GM20431 (cell line): ENCODE measurements around the gene OR6N2.

Experiments
- in situ Hi-C: fragments of 300-500 bp; cut with MseI, MboI; formaldehyde crosslinking; loops from one replicate; pipeline ENCODE4 v1.15.0; 2020; ENCODE audit warnings: low sequenced_read_pairs; ENCODE audit not compliant: unreplicated experiment

The OR6N2 gene, protein sequence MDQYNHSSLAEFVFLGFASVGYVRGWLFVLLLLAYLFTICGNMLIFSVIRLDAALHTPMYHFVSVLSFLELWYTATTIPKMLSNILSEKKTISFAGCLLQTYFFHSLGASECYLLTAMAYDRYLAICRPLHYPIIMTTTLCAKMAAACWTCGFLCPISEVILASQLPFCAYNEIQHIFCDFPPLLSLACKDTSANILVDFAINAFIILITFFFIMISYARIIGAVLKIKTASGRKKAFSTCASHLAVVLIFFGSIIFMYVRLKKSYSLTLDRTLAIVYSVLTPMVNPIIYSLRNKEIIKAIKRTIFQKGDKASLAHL

DNA sequence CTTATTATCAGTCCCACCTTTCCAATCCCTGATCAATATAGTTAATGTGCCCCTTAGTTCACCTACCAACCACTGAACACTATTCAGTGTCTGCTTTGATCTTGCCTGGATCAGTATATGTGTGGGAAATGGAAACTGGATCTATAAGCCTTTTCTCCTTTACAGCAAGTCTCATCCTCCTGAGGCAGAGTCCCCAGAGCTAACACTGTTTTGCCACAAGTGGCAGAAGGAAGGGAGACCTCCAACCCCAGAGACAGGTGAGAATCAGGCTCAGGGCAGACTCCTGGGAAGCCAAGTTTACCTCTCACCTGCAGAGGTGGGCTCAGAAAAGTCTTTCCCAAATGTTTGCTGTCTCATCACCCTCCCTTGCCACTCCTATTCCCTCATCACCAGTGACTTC lies at the start of gene OR6N2:
Gene OR6N2 (minus strand): TSS at position 101 of the 400 bp plus-strand sequence. CDS start 3,569 bp downstream, outside the sequence.
- in situ Hi-C loops: no loop called here

DNA sequence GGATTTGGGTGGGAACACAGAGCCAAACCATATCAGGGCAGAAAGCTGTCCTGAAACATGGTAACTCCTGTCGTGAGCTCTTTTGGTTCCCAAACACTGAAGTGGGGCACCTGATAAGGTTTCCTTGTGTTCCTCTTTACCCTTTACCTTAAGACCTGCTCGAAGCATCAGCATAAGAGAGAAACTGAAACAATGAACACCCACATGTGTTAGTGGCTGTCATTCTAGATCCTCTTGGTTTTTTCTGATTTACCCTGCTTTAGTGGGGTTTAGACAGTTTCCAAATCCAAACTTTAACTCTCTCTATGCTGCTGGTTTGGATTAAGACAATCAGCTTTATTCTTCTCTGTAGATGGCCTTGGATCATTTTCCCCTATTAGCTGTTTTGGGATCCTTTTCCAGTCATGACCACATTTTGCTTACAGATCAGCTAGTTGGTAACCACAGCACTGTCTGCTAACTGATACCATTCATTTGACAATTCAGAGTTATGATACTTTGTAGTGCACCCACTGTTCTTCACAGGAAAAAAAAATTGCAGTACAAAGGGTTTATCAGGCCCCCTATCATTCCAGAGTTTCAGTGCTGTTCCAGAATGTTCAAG lies 49.2 kb upstream of the OR6N2 start:
- in situ Hi-C loops: no loop called here

- in situ Hi-C loops: no loop called here
These were observed 40.7 kb upstream of the OR6N2 start for GRCh38 chr1:158821723-158822122.

DNA sequence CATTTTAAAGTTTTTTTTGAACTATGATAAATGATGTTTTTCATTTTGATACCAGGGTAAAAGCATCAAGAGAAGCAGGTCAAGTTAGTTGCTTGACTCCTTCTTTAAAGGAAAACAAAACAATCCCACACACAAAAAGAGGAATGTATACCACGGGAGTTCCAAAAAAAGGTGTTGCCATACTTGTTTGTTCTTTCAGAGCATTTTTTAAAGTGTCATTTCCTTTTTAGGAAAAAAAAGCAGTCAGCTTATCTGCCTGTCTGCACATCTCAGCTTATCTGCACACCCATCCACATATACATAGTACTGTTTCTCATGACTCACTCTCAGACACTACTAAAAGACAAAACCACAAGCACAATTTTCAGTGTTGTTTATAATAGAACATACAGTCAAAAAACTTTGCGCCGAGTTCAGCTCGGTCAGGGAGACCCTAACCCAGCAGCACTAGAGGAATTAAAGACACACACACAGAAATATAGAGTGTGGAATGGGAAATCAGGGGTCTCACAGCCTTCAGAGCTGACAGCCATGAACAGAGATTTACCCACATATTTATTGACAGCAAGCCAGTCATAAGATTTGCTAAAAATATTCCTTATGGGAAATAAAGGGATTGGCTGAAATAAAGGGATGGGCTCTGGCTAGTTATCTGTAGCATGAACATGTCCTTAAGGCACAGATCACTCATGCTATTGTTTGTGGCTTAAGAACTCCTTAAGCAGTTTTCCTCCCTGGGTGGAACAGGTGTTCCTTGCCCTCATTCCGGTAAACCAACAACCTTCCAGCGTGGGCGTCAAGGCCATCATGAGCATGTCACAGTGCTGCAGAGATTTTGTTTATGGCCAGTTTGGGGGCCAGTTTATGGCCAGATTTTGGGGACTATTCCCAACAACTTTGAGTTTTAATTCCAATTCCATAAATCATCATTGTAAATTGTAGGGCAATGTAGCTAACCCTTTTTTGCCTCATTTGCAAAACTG lies 38.7 kb upstream of the OR6N2 start:
- in situ Hi-C loops: no loop called here

GRCh38 chr1:158818975-158819431 lies 38.0 kb upstream of the OR6N2 start:
- in situ Hi-C loops: no loop called here

DNA sequence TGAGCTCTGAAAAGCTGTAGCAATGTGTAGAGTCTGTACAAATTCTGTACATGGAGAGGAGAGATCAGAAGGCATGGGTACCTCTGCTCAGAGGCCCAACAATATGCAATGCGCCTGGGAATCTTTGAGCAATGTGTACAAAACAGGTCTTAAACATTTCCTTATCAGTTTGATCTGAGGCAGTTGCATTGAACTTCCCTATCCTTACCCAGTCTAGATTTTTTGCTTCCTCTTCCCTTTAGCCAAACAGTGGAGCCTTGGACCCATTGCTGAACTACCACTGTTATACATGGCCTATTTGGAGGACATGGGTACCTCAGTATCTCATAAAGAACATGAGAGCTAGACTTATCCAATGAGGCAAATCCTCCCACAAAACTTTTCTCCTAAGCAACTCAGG lies 37.6 kb upstream of the OR6N2 start:
- in situ Hi-C loops: no loop called here

DNA sequence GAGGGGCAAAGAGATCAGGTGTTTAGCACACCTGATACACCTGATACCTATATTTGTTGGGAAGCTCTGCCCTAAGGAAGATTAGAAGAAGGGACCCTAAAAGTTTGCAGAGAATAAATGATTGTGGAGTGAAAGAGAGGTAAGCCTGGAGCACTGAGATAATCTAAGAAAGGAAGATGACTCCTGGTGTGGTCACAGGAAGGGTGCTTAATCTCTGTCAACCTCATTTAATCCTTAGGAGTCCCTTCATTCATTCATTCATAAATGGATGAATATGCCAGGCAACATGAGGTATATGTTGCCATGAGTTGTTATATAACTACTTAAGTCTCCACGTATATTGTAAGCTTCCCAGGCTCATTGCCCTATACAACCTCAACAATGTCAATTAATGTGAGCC lies 34.0 kb upstream of the OR6N2 start:
- in situ Hi-C loops: no loop called here

DNA sequence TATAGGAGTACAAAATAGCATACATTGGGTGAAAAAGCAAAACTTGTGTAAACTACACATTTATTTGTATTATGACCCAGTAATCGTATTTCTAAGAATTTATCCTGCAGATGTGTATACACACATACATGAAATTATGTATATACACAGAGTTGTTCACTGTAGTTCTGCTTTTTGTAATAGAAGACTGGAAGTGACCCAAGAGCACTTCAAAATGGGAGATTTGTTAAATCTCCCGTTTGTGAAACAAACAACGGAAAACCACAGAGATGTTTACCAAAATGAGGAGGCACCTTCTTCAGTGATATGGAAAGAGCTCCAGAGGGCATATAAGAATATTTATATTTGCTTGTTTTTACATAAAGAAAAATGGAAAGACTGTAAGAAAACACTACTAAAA lies 32.2 kb upstream of the OR6N2 start:
- in situ Hi-C loops: no loop called here

DNA sequence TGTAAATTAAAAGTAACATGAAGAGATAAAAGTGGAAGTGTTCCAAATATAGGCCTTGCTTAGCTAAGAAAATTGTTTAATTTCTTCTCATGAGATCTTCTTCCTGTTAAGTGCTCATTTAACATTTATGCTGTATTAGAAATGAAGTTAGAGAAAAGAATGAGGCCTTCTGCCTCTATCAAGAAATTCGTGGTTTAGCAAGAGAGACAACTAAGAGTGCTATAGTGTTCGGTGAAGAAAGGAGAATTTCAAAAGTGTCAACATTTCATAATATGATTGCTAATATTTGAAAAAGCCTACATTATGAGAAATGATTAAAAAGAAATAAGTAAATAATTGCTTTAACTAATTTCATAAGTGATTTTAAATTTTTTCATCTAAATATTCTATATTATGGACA lies 31.3 kb upstream of the OR6N2 start:
- in situ Hi-C loops: no loop called here

DNA sequence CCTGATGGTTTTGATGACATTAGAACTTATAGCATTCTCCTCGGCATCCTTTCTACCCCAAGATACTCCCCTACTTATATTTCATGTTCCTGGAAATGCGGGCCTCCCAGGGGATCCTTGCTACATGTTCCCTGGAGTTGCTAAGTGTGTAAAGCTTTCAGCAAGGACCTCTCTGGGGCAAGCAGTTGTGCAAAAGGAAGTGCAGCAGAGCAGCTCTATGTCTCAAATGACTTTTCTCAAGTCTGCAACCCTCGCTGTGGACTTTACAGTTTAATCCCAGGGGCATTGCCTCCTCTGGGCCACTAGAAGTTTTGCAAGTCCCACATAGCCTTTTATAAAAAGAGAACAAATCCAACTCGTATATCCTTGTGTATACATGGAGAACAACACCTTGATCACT lies 29.3 kb upstream of the OR6N2 start:
- in situ Hi-C loops: no loop called here

GRCh38 chr1:158809862-158810261 lies 28.9 kb upstream of the OR6N2 start:
- in situ Hi-C loops: no loop called here

- in situ Hi-C loops: no loop called here
These were observed 28.3 kb upstream of the OR6N2 start for GRCh38 chr1:158809256-158809655.

DNA sequence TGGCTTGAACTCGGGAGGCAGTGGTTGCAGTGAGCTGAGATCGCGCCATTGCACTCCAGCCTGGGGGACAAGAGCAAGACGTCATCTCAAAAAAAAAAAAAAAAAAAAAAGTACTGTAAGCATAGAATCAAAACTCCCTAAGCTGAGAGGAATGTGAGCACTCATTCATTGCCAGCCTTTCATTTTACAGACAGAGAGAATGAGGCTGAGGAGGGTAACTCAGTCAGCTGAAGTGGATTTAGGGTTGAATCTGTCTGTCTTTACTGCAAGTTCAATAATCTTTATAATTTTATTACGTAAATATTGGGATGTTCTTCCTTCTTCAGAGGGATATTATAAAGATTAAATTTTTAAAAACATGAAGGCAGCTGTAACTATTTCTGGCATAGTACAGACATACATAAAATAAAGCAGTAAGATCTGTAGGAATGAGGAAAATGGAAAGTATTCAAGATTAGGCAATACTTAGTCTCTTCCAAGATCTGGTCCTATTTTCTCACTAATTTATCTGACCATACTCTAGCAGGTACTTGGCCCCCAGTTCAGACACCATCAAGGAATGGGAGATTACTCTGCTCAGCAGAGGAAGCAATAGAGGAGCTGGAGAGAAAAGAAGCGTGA lies 26.0 kb upstream of the OR6N2 start:
- in situ Hi-C loops: no loop called here

DNA sequence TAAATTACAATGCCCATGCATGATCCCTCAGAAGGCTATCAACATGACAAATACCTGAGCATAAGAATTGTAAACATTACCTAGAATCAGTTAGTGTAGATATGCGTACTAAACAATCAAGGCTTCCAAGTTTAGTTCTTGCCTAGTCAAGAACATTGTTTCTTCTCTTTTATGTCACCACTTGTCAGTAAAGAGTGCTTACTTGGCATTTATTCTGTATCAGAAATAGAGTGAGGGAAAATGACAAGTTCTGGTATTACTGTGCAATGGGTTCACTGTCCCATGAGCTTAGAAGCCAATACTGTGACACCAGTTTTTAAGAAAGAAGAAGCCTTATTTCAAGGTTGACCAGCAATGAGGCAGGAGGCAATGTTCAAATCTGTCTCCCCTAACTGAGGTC lies 22.7 kb upstream of the OR6N2 start:
- in situ Hi-C loops: no loop called here

DNA sequence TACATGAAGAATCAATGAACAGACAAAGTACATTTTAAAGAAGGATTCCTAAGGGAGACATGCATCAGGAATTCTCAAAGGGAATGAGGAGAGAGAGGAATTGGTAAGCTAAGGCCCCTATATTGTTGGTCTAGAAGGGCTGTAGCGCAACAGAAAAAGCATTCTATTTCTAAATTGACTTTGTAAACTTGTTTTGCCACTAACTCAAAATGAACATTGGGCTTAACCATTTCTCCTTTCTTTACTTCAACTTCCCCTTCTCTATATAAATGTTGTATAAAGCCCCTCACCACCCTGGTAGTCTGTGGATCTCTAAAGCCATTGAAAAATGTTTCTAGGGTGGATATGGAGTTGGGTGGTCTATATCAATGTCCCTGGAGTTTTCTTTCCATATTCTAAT lies 20.4 kb upstream of the OR6N2 start:
- in situ Hi-C loops: no loop called here

- in situ Hi-C loops: no loop called here
These were observed 19.5 kb upstream of the OR6N2 start for GRCh38 chr1:158800526-158800925.

DNA sequence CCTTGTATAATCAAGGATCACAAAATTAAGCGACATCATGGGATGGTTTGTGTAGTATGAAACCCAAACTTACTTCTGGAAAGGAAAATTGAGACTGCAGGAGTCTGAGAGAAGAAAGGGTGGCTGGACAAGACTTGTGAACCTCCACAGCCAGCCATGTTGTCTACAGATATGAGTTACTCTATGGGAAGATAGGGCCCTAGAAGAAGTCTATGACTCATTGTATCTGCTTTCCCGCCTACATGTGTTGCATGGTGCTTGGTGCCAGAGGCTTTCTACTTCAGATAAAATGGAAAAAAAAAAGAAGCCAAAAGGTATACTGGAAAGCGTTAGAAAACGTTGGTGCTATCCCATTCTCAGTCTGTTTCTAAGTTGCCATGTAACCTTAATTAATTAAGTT lies 18.7 kb upstream of the OR6N2 start:
- in situ Hi-C loops: loop anchor here (10.0 kb wide), 1 partner anchor 195 kb away; no protein-coding TSS in a partner anchor

- in situ Hi-C loops: loop anchor here (10.0 kb wide), 1 partner anchor 196 kb away; no protein-coding TSS in a partner anchor
These were observed 17.5 kb upstream of the OR6N2 start for GRCh38 chr1:158798531-158798930.

DNA sequence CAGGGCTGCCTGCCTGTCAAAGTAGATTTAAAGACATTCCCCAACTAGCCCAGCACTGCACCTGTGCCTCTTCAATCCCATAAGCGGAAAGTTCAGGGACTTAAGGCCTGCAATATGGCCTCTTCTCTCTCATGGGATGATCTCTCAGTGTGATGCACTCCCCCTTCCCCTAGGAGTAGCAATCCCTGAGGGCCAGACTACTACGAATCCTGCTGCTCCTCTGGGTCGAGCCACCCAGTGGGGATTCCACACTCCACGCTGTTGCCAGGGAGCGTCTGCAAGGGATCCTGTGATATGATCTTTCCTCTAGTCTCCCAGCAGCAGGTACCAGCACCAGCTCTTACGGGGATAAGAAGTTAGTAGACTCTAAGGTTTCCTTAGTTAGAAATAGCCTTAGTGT lies 13.2 kb upstream of the OR6N2 start:
- in situ Hi-C loops: loop anchor here (10.0 kb wide), 1 partner anchor 201 kb away; no protein-coding TSS in a partner anchor

- in situ Hi-C loops: loop anchor here (10.0 kb wide), 1 partner anchor 201 kb away; no protein-coding TSS in a partner anchor
These were observed 12.6 kb upstream of the OR6N2 start for GRCh38 chr1:158793604-158794003.
